Endodermal cell (in vitro differentiated cells): Measurements from ENCODE around the gene NUP214. TPM values are rescaled to one million over a fixed set of nuclear protein-coding genes. Genes with fewer than 3 reads are reported as not detected.

Experiments
- DNase-seq: peaks from one replicate; pipeline ENCODE4 v3.0.0-alpha.2; 2017
- H3K27ac ChIP-seq: 2 replicates; pipeline ENCODE4 v1.5.1; 2013; ENCODE audit warnings: mild to moderate bottlenecking, low read depth, low read length, moderate library complexity
- H3K27me3 ChIP-seq: 2 replicates; pipeline ENCODE4 v1.6.1; 2013; ENCODE audit warnings: mild to moderate bottlenecking, low read length, moderate library complexity; ENCODE audit not compliant: insufficient read depth, control insufficient read depth, poor library complexity, severe bottlenecking
- H3K36me3 ChIP-seq: 2 replicates; pipeline ENCODE4 v1.7.0; 2013; ENCODE audit warnings: mild to moderate bottlenecking, low read length, moderate library complexity; ENCODE audit not compliant: control insufficient read depth, insufficient read depth
- H3K4me1 ChIP-seq: one replicate; pipeline ENCODE4 v1.7.0; 2013; ENCODE audit warnings: low read length; ENCODE audit not compliant: control insufficient read depth, insufficient read depth
- H3K4me3 ChIP-seq: 2 replicates; pipeline ENCODE4 v1.5.1; 2013; ENCODE audit warnings: mild to moderate bottlenecking, low read length, moderate library complexity
- H3K9ac ChIP-seq: 2 replicates; pipeline ENCODE4 v1.6.1; 2013; ENCODE audit warnings: mild to moderate bottlenecking, low read length, moderate library complexity; ENCODE audit not compliant: poor library complexity, severe bottlenecking; ENCODE audit errors: extremely low read depth
- H3K9me3 ChIP-seq: 2 replicates; pipeline ENCODE4 v1.6.1; 2013; ENCODE audit warnings: mild to moderate bottlenecking, low read length, moderate library complexity; ENCODE audit not compliant: control insufficient read depth
- H3K27ac Mint-ChIP-seq: 2 replicates; pipeline ENCODE4 v1.8.0; 2020; ENCODE audit warnings: mixed read lengths
- H3K27me3 Mint-ChIP-seq: 2 replicates; pipeline ENCODE4 v1.8.0; 2021; ENCODE audit warnings: mild to moderate bottlenecking, mixed read lengths; ENCODE audit not compliant: insufficient read depth
- H3K36me3 Mint-ChIP-seq: 2 replicates; pipeline ENCODE4 v1.8.0; 2020; ENCODE audit warnings: low read depth, mixed read lengths
- H3K4me1 Mint-ChIP-seq: 2 replicates; pipeline ENCODE4 v1.8.0; 2020; ENCODE audit warnings: mixed read lengths
- H3K4me3 Mint-ChIP-seq: 2 replicates; pipeline ENCODE4 v1.8.0; 2020; ENCODE audit warnings: mild to moderate bottlenecking, moderate library complexity, mixed read lengths
- H3K9me3 Mint-ChIP-seq: 2 replicates; pipeline ENCODE4 v1.8.0; 2020; ENCODE audit warnings: mild to moderate bottlenecking, mixed read lengths
- WGBS, 2 experiments: methylation state at CpG; one replicate each; pipeline versions ENCODE4 v1.1.5 to v1.1.7; 2013; ENCODE audit warnings: missing lambda C conversion rate in 2 of 2, mixed read lengths in 1 of 2; ENCODE audit not compliant: insufficient coverage in 1 of 2, insufficient read length in 1 of 2; 5-methylcytosine and 5-hydroxymethylcytosine counted together
- total RNA-seq, 2 donors: library from RNA; stranded (reverse); fragmentation: NEBNext Ultra II Directional in 1 of 2; extraction: Animal tissue kit (Norgen Biotek cat#: 25700) in 1 of 2; gene quantifications; 2 replicates in 1 of 2; 3 replicates in 1 of 2; pipeline ENCODE4 v1.2.1, GENCODE V29; 2021
- TF ChIP-seq, protein P1 (sequence below): fragments of 200-600 bp; sonication (generic); conservative IDR thresholded peaks from 2 replicates; pipeline ENCODE4 v1.5.0; 2021; ENCODE audit warnings: antibody characterized with exemption, mild to moderate bottlenecking

Gene NUP214
- total RNA-seq, 2 donors from 2014 or later: 56.7 to 59.9 TPM

DNA sequence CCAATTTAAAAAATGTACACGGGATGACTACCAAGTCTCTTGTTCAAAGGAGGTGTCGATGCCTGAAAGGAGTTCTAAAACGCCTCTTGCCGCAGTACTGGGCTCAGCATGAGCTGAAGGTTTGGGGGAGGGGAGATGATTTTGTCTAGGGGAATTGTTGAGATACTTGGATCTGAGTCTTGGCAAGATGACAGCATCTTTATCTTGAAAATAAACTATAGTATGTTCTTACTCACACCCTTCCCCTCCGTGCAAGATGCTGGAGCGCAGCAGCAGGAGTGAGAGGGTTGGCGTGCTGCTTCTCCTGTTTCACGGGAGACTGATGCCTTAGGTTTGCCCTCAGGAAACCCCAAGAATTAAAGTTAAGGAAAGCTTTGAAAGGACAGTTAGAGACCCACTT, 103.6 kb downstream of the NUP214 start:
- Histone ChIP-seq H3K27ac (no peak overlapping the region), H3K36me3 (peaks cover 75% of the 10 kb centered on the region), H3K9me3 (no peaks in the 10 kb centered on the region), H3K27me3 (no peaks in the 10 kb centered on the region), H3K4me3 (no peak overlapping the region), H3K4me1 (no peaks in the 10 kb centered on the region), H3K9ac (no peak overlapping the region)
- no peak for DNase-seq
- WGBS, 2 experiments: 90 to 94% methylated on average over 7 to 8 of the region's 8 CpGs
- no peaks in the 10 kb centered on the region for H3K9me3 Mint-ChIP-seq
- TF ChIP-seq, protein P1, sequence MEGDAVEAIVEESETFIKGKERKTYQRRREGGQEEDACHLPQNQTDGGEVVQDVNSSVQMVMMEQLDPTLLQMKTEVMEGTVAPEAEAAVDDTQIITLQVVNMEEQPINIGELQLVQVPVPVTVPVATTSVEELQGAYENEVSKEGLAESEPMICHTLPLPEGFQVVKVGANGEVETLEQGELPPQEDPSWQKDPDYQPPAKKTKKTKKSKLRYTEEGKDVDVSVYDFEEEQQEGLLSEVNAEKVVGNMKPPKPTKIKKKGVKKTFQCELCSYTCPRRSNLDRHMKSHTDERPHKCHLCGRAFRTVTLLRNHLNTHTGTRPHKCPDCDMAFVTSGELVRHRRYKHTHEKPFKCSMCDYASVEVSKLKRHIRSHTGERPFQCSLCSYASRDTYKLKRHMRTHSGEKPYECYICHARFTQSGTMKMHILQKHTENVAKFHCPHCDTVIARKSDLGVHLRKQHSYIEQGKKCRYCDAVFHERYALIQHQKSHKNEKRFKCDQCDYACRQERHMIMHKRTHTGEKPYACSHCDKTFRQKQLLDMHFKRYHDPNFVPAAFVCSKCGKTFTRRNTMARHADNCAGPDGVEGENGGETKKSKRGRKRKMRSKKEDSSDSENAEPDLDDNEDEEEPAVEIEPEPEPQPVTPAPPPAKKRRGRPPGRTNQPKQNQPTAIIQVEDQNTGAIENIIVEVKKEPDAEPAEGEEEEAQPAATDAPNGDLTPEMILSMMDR: no peak
- no peak overlapping the region for H3K4me3 Mint-ChIP-seq
- H3K4me1 Mint-ChIP-seq: peaks cover 18% of the 10 kb centered on the region
- no peaks in the 10 kb centered on the region for H3K27me3 Mint-ChIP-seq
- H3K36me3 Mint-ChIP-seq: peaks cover 61% of the 10 kb centered on the region
- no peak overlapping the region for H3K27ac Mint-ChIP-seq

DNA sequence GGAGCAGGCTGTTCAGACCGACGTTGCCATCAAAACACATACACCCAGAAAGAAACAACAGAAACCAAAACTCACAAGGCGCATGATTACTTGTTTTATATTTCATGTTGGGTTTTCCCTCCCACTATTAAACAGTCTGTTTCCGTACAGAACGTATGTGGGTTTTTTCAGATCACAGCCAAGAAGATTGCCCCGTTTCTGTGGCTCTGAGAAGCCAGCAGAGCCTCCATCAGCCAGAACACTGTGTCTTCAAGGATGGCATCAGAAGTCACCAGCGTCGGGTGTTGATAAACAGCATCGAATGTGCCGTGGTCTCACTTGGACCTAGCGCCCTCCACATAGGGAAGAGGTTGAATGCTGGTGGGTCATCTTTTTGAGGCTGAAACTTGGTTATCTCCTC, 108.2 kb downstream of the NUP214 start:
- Histone ChIP-seq H3K9ac (no peak overlapping the region), H3K27me3 (no peaks in the 10 kb centered on the region), H3K4me3 (no peak overlapping the region), H3K9me3 (no peaks in the 10 kb centered on the region), H3K27ac (no peak overlapping the region), H3K4me1 (peaks cover 9% of the 10 kb centered on the region), H3K36me3 (peaks cover 54% of the 10 kb centered on the region)
- Mint-ChIP-seq H3K27ac (no peak overlapping the region), H3K4me1 (peaks cover 22% of the 10 kb centered on the region), H3K4me3 (no peak overlapping the region), H3K27me3 (no peaks in the 10 kb centered on the region), H3K36me3 (peaks cover 60% of the 10 kb centered on the region), H3K9me3 (no peaks in the 10 kb centered on the region)
- WGBS, 2 experiments: 94 to 98% methylated on average over 8 to 11 of the region's 11 CpGs
- TF ChIP-seq, protein P1: no peak
- no peak for DNase-seq

DNA sequence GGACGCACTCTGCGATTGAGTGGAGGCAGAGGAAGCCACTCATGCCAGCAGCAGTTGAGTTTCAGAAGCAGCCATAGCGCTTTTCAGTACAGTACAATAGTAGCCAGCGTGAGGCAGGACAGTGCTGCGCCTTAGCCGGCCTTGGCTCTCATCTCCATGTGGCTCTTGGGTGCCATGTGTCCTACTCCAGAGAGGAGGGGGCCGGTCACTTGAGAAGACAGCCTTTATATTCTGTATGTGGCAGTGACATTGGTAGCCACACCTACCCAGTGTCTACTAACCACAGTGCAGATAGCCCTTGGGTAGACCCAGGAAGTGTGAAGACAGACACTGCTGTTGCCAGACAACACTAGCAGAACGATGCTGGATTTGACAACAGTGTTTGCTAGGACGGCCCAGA, 108.6 kb downstream of the NUP214 start:
- Histone ChIP-seq H3K36me3 (peaks cover 50% of the 10 kb centered on the region), H3K9ac (no peak overlapping the region), H3K4me3 (no peak overlapping the region), H3K27me3 (no peaks in the 10 kb centered on the region), H3K9me3 (no peaks in the 10 kb centered on the region), H3K27ac (no peak overlapping the region), H3K4me1 (peaks cover 12% of the 10 kb centered on the region)
- Mint-ChIP-seq H3K4me1 (peaks cover 20% of the 10 kb centered on the region), H3K27me3 (no peaks in the 10 kb centered on the region), H3K9me3 (no peaks in the 10 kb centered on the region), H3K36me3 (peaks cover 56% of the 10 kb centered on the region), H3K4me3 (no peak overlapping the region), H3K27ac (no peak overlapping the region)
- TF ChIP-seq, protein P1: no peak
- DNase-seq: no peak
- WGBS, 2 experiments: 95 to 100% methylated on average over 8 to 9 of the region's 9 CpGs
